ENCODE data around the gene PLA2G15.

PLA2G15 gene

DNA sequence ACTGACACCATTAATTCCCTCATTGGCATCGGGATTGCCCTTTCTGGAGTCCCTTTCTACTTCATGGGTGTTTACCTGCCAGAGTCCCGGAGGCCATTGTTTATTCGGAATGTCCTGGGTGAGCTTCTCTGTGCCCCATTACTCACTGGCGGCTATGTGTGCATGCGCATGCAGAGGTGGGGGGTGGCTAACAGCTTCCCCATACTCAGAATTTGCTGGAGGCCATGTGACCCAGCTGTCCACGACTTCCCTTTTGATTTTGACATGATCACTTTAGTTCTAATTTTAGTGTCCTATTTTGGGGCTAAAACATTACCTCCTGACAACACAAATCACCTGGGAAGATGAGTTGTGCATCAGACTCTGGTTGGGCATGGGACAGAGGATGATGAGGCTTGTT, 51.5 kb downstream of the PLA2G15 start:
- TF ChIP-seq, protein P1, sequence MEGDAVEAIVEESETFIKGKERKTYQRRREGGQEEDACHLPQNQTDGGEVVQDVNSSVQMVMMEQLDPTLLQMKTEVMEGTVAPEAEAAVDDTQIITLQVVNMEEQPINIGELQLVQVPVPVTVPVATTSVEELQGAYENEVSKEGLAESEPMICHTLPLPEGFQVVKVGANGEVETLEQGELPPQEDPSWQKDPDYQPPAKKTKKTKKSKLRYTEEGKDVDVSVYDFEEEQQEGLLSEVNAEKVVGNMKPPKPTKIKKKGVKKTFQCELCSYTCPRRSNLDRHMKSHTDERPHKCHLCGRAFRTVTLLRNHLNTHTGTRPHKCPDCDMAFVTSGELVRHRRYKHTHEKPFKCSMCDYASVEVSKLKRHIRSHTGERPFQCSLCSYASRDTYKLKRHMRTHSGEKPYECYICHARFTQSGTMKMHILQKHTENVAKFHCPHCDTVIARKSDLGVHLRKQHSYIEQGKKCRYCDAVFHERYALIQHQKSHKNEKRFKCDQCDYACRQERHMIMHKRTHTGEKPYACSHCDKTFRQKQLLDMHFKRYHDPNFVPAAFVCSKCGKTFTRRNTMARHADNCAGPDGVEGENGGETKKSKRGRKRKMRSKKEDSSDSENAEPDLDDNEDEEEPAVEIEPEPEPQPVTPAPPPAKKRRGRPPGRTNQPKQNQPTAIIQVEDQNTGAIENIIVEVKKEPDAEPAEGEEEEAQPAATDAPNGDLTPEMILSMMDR (IDR thresholded peaks at IDR 0.05): no peak
- Histone ChIP-seq H3K27me3 (ENCODE audit: control insufficient read depth, insufficient read depth, low read length) (no peaks in the 10 kb centered on the region), H3K9ac (no peak overlapping the region), H2AFZ (no peak overlapping the region), H3K4me3 (ENCODE audit: low read depth, low read length) (no peak overlapping the region), H3K36me3 (ENCODE audit: control insufficient read depth, insufficient read depth, low read length) (no peaks in the 10 kb centered on the region), H3K79me2 (no peaks in the 10 kb centered on the region), H3K4me1 (peaks cover 8% of the 10 kb centered on the region), H3K4me2 (ENCODE audit: low read length) (no peak overlapping the region), H3K27ac (no peak overlapping the region), H3K9me3 (ENCODE audit: control insufficient read depth, low read length) (no peaks in the 10 kb centered on the region)

DNA sequence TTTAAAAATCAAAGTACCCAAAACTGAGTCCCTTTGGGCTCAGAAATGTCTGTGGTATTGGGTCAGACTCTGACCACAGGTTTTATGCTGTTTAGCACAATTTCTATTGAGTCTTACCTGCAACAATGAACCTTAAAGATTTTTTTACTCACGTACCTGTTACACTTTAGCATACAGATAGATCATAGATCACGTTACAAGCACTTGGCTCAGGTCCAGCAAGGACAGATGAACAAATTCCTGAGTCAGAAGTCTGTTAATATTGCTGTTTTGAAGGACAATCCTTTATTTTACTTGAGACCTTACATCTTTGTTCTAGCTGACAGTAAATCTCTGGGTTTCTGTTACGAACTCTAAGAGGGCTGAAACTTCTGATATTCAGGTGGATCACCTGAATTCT, 52.7 kb downstream of the PLA2G15 start:
- Histone ChIP-seq H3K9me3 (ENCODE audit: control insufficient read depth, low read length) (no peaks in the 10 kb centered on the region), H3K36me3 (ENCODE audit: control insufficient read depth, insufficient read depth, low read length) (no peaks in the 10 kb centered on the region), H3K27me3 (ENCODE audit: control insufficient read depth, insufficient read depth, low read length) (no peaks in the 10 kb centered on the region), H3K79me2 (no peaks in the 10 kb centered on the region), H3K4me3 (ENCODE audit: low read depth, low read length) (no peak overlapping the region), H3K4me1 (peaks cover 3% of the 10 kb centered on the region), H2AFZ (no peak overlapping the region), H3K4me2 (ENCODE audit: low read length) (no peak overlapping the region), H3K27ac (no peak overlapping the region), H3K9ac (no peak overlapping the region)
- TF ChIP-seq, protein P1 (IDR thresholded peaks at IDR 0.05): no peak

DNA sequence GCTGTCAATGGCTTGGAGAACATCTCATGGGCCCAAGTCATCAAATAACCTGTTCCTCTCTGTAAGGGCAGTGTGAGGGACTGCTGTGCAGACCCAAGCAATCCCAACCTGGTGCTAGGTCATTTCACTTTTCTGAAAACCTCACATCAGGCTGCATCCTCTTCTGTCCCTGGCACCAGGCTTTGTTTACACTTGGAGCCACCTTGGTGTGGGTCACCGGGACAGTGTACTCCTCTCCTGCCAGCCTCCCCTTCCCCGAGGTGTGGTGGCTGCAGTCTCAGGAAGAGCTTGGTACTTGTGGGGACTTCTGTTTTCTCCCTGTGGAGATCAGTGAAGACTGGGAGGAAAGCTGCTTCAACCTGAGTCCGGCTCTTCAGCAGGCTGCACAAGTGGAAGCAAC, 53.1 kb downstream of the PLA2G15 start:
- Histone ChIP-seq H3K4me2 (ENCODE audit: low read length) (no peak overlapping the region), H3K27ac (no peak overlapping the region), H2AFZ (no peak overlapping the region), H3K9ac (no peak overlapping the region), H3K27me3 (ENCODE audit: control insufficient read depth, insufficient read depth, low read length) (no peaks in the 10 kb centered on the region), H3K36me3 (ENCODE audit: control insufficient read depth, insufficient read depth, low read length) (no peaks in the 10 kb centered on the region), H3K4me1 (peaks cover 3% of the 10 kb centered on the region), H3K4me3 (ENCODE audit: low read depth, low read length) (no peak overlapping the region), H3K9me3 (ENCODE audit: control insufficient read depth, low read length) (no peaks in the 10 kb centered on the region), H3K79me2 (no peaks in the 10 kb centered on the region)
- TF ChIP-seq, protein P1 (IDR thresholded peaks at IDR 0.05): no peak

DNA sequence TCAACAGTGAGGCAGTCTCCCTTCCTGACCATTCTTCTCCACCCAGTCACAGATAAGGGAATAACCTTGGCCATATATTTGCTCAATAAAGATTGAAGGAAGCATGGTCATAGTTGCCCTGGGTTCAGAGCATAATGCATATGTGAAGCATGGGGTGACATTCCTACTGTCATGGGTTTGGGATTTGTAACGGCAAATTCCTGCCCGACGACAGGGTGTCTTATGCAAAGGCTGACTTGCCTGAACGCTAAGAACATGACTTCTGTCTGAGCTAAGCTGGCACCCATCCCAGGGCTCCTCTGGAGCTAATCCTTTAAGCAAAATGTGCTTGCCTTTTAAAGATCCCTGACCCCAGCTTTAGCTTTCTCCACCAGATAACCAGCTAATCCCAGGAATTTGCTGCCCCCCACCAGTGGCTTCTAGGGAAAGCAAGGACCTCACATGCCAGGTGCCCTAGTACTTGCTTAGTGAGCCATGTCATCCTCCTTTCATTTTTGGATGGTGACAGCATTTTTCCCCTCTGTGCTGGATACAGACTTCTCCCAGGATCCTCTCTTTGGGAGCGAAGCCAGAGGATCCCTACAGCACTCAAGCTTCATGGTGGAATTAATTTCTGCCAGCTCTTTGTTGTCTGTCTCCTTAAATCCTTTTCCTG, 53.9 kb downstream of the PLA2G15 start:
- peaks cover 3% of the 10 kb centered on the region for H3K4me1 ChIP-seq
- no peaks in the 10 kb centered on the region for H3K79me2 ChIP-seq
- H2AFZ ChIP-seq: no peak overlapping the region
- H3K9me3 ChIP-seq (ENCODE audit: control insufficient read depth, low read length): no peaks in the 10 kb centered on the region
- no peak overlapping the region for H3K4me2 ChIP-seq (ENCODE audit: low read length)
- no peak overlapping the region for H3K27ac ChIP-seq
- H3K4me3 ChIP-seq (ENCODE audit: low read depth, low read length): no peak overlapping the region
- H3K36me3 ChIP-seq (ENCODE audit: control insufficient read depth, insufficient read depth, low read length): no peaks in the 10 kb centered on the region
- no peak overlapping the region for H3K9ac ChIP-seq
- no peaks in the 10 kb centered on the region for H3K27me3 ChIP-seq (ENCODE audit: control insufficient read depth, insufficient read depth, low read length)
- TF ChIP-seq, protein P1 (IDR thresholded peaks at IDR 0.05): no peak

Measured in parathyroid adenoma (tissue), 2 donors.